Measurements from ENCODE around the gene CNIH2. TPM values are rescaled to one million over a fixed set of nuclear protein-coding genes. Genes with fewer than 3 reads are reported as not detected.

Gene CNIH2
- total and polyA plus RNA-seq, 2 of the 13 experiments (the other 11 are each of a cell fraction or from before 2014, with no cell fraction given), result 0.60 to 0.69 TPM

DNA sequence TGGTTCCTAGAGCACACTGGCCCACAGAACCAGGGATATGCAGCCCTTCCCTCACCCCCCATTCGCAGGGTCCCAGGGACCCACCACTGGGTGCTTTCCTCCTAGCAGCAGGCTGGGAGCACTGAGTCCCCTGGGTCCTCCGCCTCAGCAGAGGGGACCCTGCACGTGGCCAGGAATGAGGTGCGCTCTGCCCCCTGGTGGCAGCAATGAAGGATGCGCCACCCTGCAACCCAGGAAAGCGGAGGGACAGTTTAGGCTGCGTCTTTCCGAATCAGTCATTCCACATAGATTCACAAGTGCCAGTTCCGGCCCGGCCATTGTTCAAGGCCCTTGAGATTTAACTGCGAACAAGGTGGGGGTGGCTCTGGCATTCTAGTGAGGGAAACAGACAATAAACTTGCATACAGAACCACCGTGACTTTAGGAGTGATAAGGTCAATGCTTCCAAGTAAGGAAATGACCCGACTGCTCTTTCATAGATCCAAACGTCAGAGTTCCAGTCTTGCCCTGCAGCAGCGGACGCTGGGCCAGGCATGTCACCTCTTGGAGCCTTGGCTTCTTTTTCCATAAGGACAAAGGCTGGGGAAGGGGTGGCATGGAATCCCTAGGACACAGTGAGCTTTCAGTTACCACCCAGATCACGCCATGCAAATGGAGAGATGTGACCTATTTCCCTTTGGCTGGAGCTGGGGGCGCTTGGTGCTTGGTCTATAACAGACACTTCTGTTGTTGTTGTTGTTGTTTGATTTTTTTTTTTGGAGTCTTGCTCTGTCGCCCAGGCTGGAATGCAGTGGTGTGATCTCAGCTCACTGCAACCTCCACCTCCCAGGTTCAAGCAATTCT, 50.5 kb downstream of the CNIH2 start (continued):
- TF ChIP-seq CHD2 (IDR thresholded peaks at IDR 0.05; ENCODE audit: low read depth, low read length), result no peak
- TF ChIP-seq, protein P1, sequence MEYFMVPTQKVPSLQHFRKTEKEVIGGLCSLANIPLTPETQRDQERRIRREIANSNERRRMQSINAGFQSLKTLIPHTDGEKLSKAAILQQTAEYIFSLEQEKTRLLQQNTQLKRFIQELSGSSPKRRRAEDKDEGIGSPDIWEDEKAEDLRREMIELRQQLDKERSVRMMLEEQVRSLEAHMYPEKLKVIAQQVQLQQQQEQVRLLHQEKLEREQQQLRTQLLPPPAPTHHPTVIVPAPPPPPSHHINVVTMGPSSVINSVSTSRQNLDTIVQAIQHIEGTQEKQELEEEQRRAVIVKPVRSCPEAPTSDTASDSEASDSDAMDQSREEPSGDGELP (IDR thresholded peaks at IDR 0.05; ENCODE audit: borderline replicate concordance, low read depth), result no peak; the same call in 1 of the 2 replicates
- TF ChIP-seq, protein P2, sequence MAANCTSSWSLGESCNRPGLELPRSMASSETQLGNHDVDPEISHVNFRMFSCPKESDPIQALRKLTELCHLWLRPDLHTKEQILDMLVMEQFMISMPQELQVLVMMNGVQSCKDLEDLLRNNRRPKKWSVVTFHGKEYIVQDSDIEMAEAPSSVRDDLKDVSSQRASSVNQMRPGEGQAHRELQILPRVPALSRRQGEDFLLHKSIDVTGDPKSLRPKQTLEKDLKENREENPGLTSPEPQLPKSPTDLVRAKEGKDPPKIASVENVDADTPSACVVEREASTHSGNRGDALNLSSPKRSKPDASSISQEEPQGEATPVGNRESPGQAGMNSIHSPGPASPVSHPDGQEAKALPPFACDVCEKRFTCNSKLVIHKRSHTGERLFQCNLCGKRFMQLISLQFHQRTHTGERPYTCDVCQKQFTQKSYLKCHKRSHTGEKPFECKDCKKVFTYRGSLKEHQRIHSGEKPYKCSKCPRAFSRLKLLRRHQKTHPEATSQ (CRISPR knock-in tag; IDR thresholded peaks at IDR 0.05; ENCODE audit: borderline replicate concordance), result peak; percentile 82; the same call in 1 of the 2 replicates
- TF ChIP-seq, protein P3, sequence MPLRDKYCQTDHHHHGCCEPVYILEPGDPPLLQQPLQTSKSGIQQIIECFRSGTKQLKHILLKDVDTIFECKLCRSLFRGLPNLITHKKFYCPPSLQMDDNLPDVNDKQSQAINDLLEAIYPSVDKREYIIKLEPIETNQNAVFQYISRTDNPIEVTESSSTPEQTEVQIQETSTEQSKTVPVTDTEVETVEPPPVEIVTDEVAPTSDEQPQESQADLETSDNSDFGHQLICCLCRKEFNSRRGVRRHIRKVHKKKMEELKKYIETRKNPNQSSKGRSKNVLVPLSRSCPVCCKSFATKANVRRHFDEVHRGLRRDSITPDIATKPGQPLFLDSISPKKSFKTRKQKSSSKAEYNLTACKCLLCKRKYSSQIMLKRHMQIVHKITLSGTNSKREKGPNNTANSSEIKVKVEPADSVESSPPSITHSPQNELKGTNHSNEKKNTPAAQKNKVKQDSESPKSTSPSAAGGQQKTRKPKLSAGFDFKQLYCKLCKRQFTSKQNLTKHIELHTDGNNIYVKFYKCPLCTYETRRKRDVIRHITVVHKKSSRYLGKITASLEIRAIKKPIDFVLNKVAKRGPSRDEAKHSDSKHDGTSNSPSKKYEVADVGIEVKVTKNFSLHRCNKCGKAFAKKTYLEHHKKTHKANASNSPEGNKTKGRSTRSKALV (CRISPR knock-in tag; IDR thresholded peaks at IDR 0.05), result peak; percentile 75; the same call in 1 of the 2 replicates
- TF ChIP-seq ETV5 (CRISPR knock-in tag; IDR thresholded peaks at IDR 0.05; ENCODE audit: borderline replicate concordance), result peak; percentile 67; the same call in 1 of the 2 replicates
- TF ChIP-seq, protein P4, sequence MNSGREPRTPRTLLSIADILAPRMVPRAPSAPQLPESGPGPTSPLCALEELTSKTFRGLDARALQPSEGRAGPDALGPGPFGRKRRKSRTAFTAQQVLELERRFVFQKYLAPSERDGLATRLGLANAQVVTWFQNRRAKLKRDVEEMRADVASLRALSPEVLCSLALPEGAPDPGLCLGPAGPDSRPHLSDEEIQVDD (CRISPR knock-in tag; IDR thresholded peaks at IDR 0.05; ENCODE audit: borderline replicate concordance), result no peak
- TF ChIP-seq, protein P5, sequence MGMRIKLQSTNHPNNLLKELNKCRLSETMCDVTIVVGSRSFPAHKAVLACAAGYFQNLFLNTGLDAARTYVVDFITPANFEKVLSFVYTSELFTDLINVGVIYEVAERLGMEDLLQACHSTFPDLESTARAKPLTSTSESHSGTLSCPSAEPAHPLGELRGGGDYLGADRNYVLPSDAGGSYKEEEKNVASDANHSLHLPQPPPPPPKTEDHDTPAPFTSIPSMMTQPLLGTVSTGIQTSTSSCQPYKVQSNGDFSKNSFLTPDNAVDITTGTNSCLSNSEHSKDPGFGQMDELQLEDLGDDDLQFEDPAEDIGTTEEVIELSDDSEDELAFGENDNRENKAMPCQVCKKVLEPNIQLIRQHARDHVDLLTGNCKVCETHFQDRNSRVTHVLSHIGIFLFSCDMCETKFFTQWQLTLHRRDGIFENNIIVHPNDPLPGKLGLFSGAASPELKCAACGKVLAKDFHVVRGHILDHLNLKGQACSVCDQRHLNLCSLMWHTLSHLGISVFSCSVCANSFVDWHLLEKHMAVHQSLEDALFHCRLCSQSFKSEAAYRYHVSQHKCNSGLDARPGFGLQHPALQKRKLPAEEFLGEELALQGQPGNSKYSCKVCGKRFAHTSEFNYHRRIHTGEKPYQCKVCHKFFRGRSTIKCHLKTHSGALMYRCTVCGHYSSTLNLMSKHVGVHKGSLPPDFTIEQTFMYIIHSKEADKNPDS (CRISPR knock-in tag; IDR thresholded peaks at IDR 0.05), result no peak
- no peak for TF ChIP-seq ZNF432 (CRISPR knock-in tag; IDR thresholded peaks at IDR 0.05; ENCODE audit: borderline replicate concordance)
- TF ChIP-seq IKZF4 (CRISPR knock-in tag; IDR thresholded peaks at IDR 0.05; ENCODE audit: borderline replicate concordance, low read depth, not compliant biosample characterization), result no peak
- peak; percentile 55; the same call in 1 of the 2 replicates for TF ChIP-seq RCOR2 (CRISPR knock-in tag; IDR thresholded peaks at IDR 0.05)
- TF ChIP-seq NFE2L2 (IDR thresholded peaks at IDR 0.05; ENCODE audit: low read length), result no peak
- 0 out of 2 replicates have a peak, but pooled peaks have one; percentile 57 for TF ChIP-seq ZNF891 (CRISPR knock-in tag; IDR thresholded peaks at IDR 0.05)
- TF ChIP-seq, protein P6, sequence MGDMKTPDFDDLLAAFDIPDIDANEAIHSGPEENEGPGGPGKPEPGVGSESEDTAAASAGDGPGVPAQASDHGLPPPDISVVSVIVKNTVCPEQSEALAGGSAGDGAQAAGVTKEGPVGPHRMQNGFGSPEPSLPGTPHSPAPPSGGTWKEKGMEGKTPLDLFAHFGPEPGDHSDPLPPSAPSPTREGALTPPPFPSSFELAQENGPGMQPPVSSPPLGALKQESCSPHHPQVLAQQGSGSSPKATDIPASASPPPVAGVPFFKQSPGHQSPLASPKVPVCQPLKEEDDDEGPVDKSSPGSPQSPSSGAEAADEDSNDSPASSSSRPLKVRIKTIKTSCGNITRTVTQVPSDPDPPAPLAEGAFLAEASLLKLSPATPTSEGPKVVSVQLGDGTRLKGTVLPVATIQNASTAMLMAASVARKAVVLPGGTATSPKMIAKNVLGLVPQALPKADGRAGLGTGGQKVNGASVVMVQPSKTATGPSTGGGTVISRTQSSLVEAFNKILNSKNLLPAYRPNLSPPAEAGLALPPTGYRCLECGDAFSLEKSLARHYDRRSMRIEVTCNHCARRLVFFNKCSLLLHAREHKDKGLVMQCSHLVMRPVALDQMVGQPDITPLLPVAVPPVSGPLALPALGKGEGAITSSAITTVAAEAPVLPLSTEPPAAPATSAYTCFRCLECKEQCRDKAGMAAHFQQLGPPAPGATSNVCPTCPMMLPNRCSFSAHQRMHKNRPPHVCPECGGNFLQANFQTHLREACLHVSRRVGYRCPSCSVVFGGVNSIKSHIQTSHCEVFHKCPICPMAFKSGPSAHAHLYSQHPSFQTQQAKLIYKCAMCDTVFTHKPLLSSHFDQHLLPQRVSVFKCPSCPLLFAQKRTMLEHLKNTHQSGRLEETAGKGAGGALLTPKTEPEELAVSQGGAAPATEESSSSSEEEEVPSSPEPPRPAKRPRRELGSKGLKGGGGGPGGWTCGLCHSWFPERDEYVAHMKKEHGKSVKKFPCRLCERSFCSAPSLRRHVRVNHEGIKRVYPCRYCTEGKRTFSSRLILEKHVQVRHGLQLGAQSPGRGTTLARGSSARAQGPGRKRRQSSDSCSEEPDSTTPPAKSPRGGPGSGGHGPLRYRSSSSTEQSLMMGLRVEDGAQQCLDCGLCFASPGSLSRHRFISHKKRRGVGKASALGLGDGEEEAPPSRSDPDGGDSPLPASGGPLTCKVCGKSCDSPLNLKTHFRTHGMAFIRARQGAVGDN (CRISPR knock-in tag; IDR thresholded peaks at IDR 0.05), result peak; percentile 94
- no peak for TF ChIP-seq FOXJ3 (CRISPR knock-in tag; IDR thresholded peaks at IDR 0.05; ENCODE audit: borderline replicate concordance)
- TF ChIP-seq FOXM1 (CRISPR knock-in tag; IDR thresholded peaks at IDR 0.05), result no peak
- TF ChIP-seq ZNF644 (CRISPR knock-in tag; IDR thresholded peaks at IDR 0.05; ENCODE audit: low read depth), result peak; percentile 10; the same call in 1 of the 2 replicates

Measured in HepG2 (cell line).